IMR-90 (cell line): ENCODE measurements around the gene GALNT17. TPM values are rescaled to one million over a fixed set of nuclear protein-coding genes. Genes with fewer than 3 reads are reported as not detected.

Experiments used
- ATAC-seq: fragments of 200-7000 bp; cut with Tn5 transposase; 2 replicates; pipeline ENCODE4 v1.9.1; 2020; ENCODE audit warnings: low read depth, mild to moderate bottlenecking, moderate library complexity
- BruUV-seq: library from RNA; stranded (reverse); fragments of 400-500 nt; replicated peaks from 2 replicates; lab custom pipeline; 2021; lab: Mats Ljungman, UMichigan
- CTCF ChIA-PET: fragments of 300-600 bp; formaldehyde crosslinking; extraction: SDS; loops from one replicate; lab custom pipeline; 2021; ENCODE audit warnings: antibody characterized with exemption; lab: Yijun Ruan, JAX
- POLR2A ChIA-PET: fragments of 300-600 bp; sonication (Branson Sonifier 250); formaldehyde crosslinking; loops from one replicate; lab custom pipeline; 2022; ENCODE audit warnings: antibody characterized with exemption; ENCODE audit not compliant: unreplicated experiment; lab: Charles Lee
- DNase-seq: peaks from one replicate; pipeline ENCODE4 v3.0.0; 2013
- H2AFZ ChIP-seq: replicated peaks from 2 replicates; pipeline ENCODE3; 2013; ENCODE audit warnings: low read length, mild to moderate bottlenecking; ENCODE audit not compliant: poor library complexity
- H2AK5ac ChIP-seq: 2 replicates; pipeline ENCODE4 v1.6.1; 2013; ENCODE audit warnings: low read depth, low read length, inconsistent platforms
- H2AK9ac ChIP-seq: replicated peaks from 2 replicates; pipeline ENCODE3; 2013; ENCODE audit warnings: mild to moderate bottlenecking, low read depth, low read length, moderate library complexity; ENCODE audit not compliant: poor library complexity
- H2BK120ac ChIP-seq: 2 replicates; pipeline ENCODE4 v1.6.1; 2013; ENCODE audit warnings: low read depth, low read length, inconsistent platforms
- H2BK15ac ChIP-seq: 3 replicates; pipeline ENCODE4 v1.6.1; 2013; ENCODE audit warnings: low read depth, low read length, inconsistent platforms
- H2BK20ac ChIP-seq: 2 replicates; pipeline ENCODE4 v1.6.1; 2013; ENCODE audit warnings: low read depth, mild to moderate bottlenecking, inconsistent platforms, low read length, moderate library complexity
- H2BK5ac ChIP-seq: 2 replicates; pipeline ENCODE4 v1.6.1; 2013; ENCODE audit warnings: mild to moderate bottlenecking, low read depth, low read length, inconsistent platforms; ENCODE audit not compliant: poor library complexity, severe bottlenecking
- H3K14ac ChIP-seq: replicated peaks from 2 replicates; pipeline ENCODE4 v1.6.1; 2013; ENCODE audit warnings: low read depth, low read length, inconsistent platforms
- H3K18ac ChIP-seq: 2 replicates; pipeline ENCODE4 v1.6.1; 2013; ENCODE audit warnings: low read depth, low read length, control low read depth
- H3K23ac ChIP-seq: 2 replicates; pipeline ENCODE4 v1.6.1; 2013; ENCODE audit warnings: low read depth, low read length, inconsistent platforms
- H3K27ac ChIP-seq: 2 replicates; pipeline ENCODE4 v1.5.1; 2013; ENCODE audit warnings: mild to moderate bottlenecking, control low read depth, low read length; ENCODE audit not compliant: insufficient read depth
- H3K27me3 ChIP-seq: 2 replicates; pipeline ENCODE4 v1.6.1; 2013; ENCODE audit warnings: low read length; ENCODE audit not compliant: control insufficient read depth, insufficient read depth
- H3K36me3 ChIP-seq: 2 replicates; pipeline ENCODE4 v1.6.1; 2013; ENCODE audit warnings: low read length, mixed read lengths; ENCODE audit not compliant: control insufficient read depth, insufficient read depth
- H3K4ac ChIP-seq: 2 replicates; pipeline ENCODE4 v1.6.1; 2013; ENCODE audit warnings: low read depth, low read length, inconsistent platforms
- H3K4me1 ChIP-seq: 2 replicates; pipeline ENCODE4 v1.6.1; 2013; ENCODE audit warnings: low read length, mixed read lengths; ENCODE audit not compliant: control insufficient read depth, insufficient read depth
- H3K4me2 ChIP-seq: 2 replicates; pipeline ENCODE4 v1.6.1; 2013; ENCODE audit warnings: low read depth, mild to moderate bottlenecking, control low read depth, low read length, moderate library complexity
- H3K4me3 ChIP-seq: 2 replicates; pipeline ENCODE4 v1.5.1; 2013; ENCODE audit warnings: low read depth, mild to moderate bottlenecking, control low read depth, low read length, moderate library complexity; ENCODE audit not compliant: insufficient read depth
- H3K56ac ChIP-seq: 2 replicates; pipeline ENCODE4 v1.6.1; 2013; ENCODE audit warnings: low read length, inconsistent platforms; ENCODE audit not compliant: insufficient read depth; ENCODE audit errors: extremely low read depth
- H3K79me1 ChIP-seq, 2 experiments: 2 replicates each; pipeline ENCODE4 v1.6.1; 2013; ENCODE audit warnings: low read length in 2 of 2, inconsistent platforms in 1 of 2, low read depth in 1 of 2
- H3K9ac ChIP-seq: 2 replicates; pipeline ENCODE4 v1.6.1; 2013; ENCODE audit warnings: low read depth, low read length, control low read depth
- H3K9me1 ChIP-seq: 2 replicates; pipeline ENCODE4 v1.6.1; 2013; ENCODE audit warnings: low read length, inconsistent platforms; ENCODE audit not compliant: insufficient read depth
- H3K9me3 ChIP-seq: 2 replicates; pipeline ENCODE4 v1.6.1; 2013; ENCODE audit warnings: low read length; ENCODE audit not compliant: control insufficient read depth, insufficient read depth
- H4K20me1 ChIP-seq: 2 replicates; pipeline ENCODE4 v1.6.1; 2013; ENCODE audit warnings: low read length, inconsistent platforms; ENCODE audit not compliant: insufficient read depth
- H4K5ac ChIP-seq: 2 replicates; pipeline ENCODE4 v1.6.1; 2013; ENCODE audit warnings: mild to moderate bottlenecking, low read depth, low read length, control low read depth
- H4K8ac ChIP-seq, 2 experiments: 2 replicates each; pipeline ENCODE4 v1.6.1; 2013; ENCODE audit warnings: low read depth in 2 of 2, low read length in 2 of 2, control low read depth in 1 of 2, inconsistent platforms in 1 of 2
- H4K91ac ChIP-seq: 2 replicates; pipeline ENCODE4 v1.6.1; 2013; ENCODE audit warnings: low read depth, low read length, inconsistent platforms; ENCODE audit not compliant: insufficient read depth
- CHD1 ChIP-seq: IDR thresholded peaks from 2 replicates; pipeline ENCODE4 v1.6.1; 2012; ENCODE audit warnings: low read depth, low read length, improper control_type of control experiment
- CTCF ChIP-seq: conservative IDR thresholded peaks from 2 replicates; pipeline ENCODE4 v1.5.1; 2012; ENCODE audit warnings: mild to moderate bottlenecking, low read depth, low read length, improper control_type of control experiment
- ELK1 ChIP-seq: fragments of 150-350 bp; IDR thresholded peaks from 2 replicates; pipeline ENCODE4 v1.6.1; 2016; ENCODE audit warnings: low read depth, mild to moderate bottlenecking, low read length, moderate library complexity, borderline replicate concordance
- FOS ChIP-seq: fragments of 150-350 bp; IDR thresholded peaks from 2 replicates; pipeline ENCODE4 v1.6.1; 2016; ENCODE audit warnings: low read depth, low read length
- MAFK ChIP-seq: IDR thresholded peaks from 2 replicates; pipeline ENCODE4 v1.6.1; 2012; ENCODE audit warnings: low read depth, low read length, improper control_type of control experiment
- MAZ ChIP-seq: IDR thresholded peaks from 2 replicates; pipeline ENCODE4 v1.6.1; 2012; ENCODE audit warnings: low read depth, mild to moderate bottlenecking, low read length, improper control_type of control experiment, moderate library complexity, borderline replicate concordance
- POLR2A ChIP-seq: IDR thresholded peaks from 2 replicates; pipeline ENCODE4 v1.6.1; 2012; ENCODE audit warnings: mild to moderate bottlenecking, low read depth, low read length
- RCOR1 ChIP-seq: IDR thresholded peaks from 2 replicates; pipeline ENCODE4 v1.6.1; 2012; ENCODE audit warnings: mild to moderate bottlenecking, low read length, improper control_type of control experiment; ENCODE audit not compliant: insufficient replicate concordance
- SMC3 ChIP-seq: fragments of 150-350 bp; IDR thresholded peaks from 2 replicates; pipeline ENCODE4 v1.6.1; 2016; ENCODE audit warnings: low read depth, mild to moderate bottlenecking, antibody characterized with exemption, low read length, moderate library complexity
- USF2 ChIP-seq: fragments of 150-350 bp; IDR thresholded peaks from 2 replicates; pipeline ENCODE4 v1.6.1; 2017; ENCODE audit warnings: mild to moderate bottlenecking, antibody characterized with exemption, low read length, low read depth
- WGBS, 2 experiments: methylation state at CpG; one replicate each; pipeline versions ENCODE4 v1.1.5 to v1.1.7; 2013; ENCODE audit warnings: missing lambda C conversion rate in 2 of 2; ENCODE audit not compliant: insufficient read length in 1 of 2; ENCODE audit errors: extremely low coverage in 2 of 2; 5-methylcytosine and 5-hydroxymethylcytosine counted together
- dilution Hi-C: fragments of 300-500 bp; cut with HindIII; formaldehyde crosslinking; loops from one replicate; pipeline ENCODE4 v1.14.3; 2018; ENCODE audit warnings: low sequenced_read_pairs; ENCODE audit not compliant: unreplicated experiment
- in situ Hi-C: fragments of 300-500 bp; cut with MboI; formaldehyde crosslinking; loops from 3 replicates; pipeline ENCODE4 v1.14.3; 2019; ENCODE audit warnings: low sequenced_read_pairs, inconsistent platforms, mixed read lengths
- intact Hi-C: fragments of 100-400 bp; cut with micrococcal nuclease; formaldehyde crosslinking; loops from 2 replicates; pipeline ENCODE4 v1.10.0; 2022
- polyA plus RNA-seq, 3 experiments: library from polyadenylated mRNA; depleted of rRNA; stranded (reverse); fragments of >200 nt; gene quantifications; 2 replicates each; pipeline ENCODE4 v1.2.3, GENCODE V29; 2012; ENCODE audit warnings: low replicate concordance in 1 of 3
- total RNA-seq: library from RNA; depleted of rRNA; stranded (reverse); fragments of >200 nt; gene quantifications from 2 replicates; pipeline ENCODE4 v1.2.3, GENCODE V29; 2012

Gene GALNT17
- total and polyA plus RNA-seq, 2 of the 4 experiments (the other 2 are of a cell fraction) = not detected

GRCh38 chr7:71266912-71267311 lies 135.0 kb downstream of the GALNT17 start:
- Histone ChIP-seq H2BK120ac (no peak overlapping the region), H3K23ac (no peak overlapping the region), H3K4ac (no peak overlapping the region), H3K9me3 (peaks cover 21% of the 10 kb centered on the region), H3K79me1 (no peaks in the 10 kb centered on the region), H2AK5ac (no peak overlapping the region), H2BK20ac (no peak overlapping the region), H3K27ac (no peak overlapping the region), H3K36me3 (no peaks in the 10 kb centered on the region), H3K27me3 (no peaks in the 10 kb centered on the region), H4K91ac (no peak overlapping the region), H2AFZ (no peak overlapping the region), H2BK5ac (no peak overlapping the region), H3K56ac (no peak overlapping the region), H3K14ac (no peak overlapping the region), H4K20me1 (no peaks in the 10 kb centered on the region), H3K9ac (no peak overlapping the region), H4K8ac (no peak overlapping the region), H3K18ac (no peak overlapping the region), H2BK15ac (no peak overlapping the region), H3K4me1 (no peaks in the 10 kb centered on the region), H3K4me2 (no peak overlapping the region), H4K5ac (no peak overlapping the region), H2AK9ac (no peak overlapping the region), H3K4me3 (no peak overlapping the region), H3K9me1 (no peaks in the 10 kb centered on the region)
- ChIA-PET CTCF (no interaction called here), POLR2A (no interaction called here)
- in situ Hi-C loops = no loop called here
- 9% methylated on average over 4 of the region's 7 CpGs; no CpG with 5 or more reads in 1 of the 2 experiments for WGBS, 2 experiments
- BruUV-seq = no TSS peak
- intact Hi-C loops = no loop called here
- TF ChIP-seq FOS (no peak), MAZ (no peak), ELK1 (no peak), POLR2A (no peak), USF2 (no peak), CHD1 (no peak), MAFK (no peak), RCOR1 (no peak), CTCF (no peak), SMC3 (no peak)
- DNase-seq = no peak
- dilution Hi-C loops = no loop called here
- ATAC-seq = no peak
